ENCODE data around the gene HCAR1.

HCAR1 gene

GRCh38 chr12:122732170-122732569 is 1.5 kb upstream of the HCAR1 start:
- ChIA-PET CTCF (no interaction called here), POLR2A (ENCODE audit: low non-redundant PET) (no interaction called here)
- TF ChIP-seq CTCF (conservative IDR thresholded peaks at IDR 0.05; ENCODE audit: low read depth), result no peak
- no peak overlapping the region for H3K27ac ChIP-seq
- no peak for DNase-seq (ENCODE audit: low spot score)

- ChIA-PET CTCF (no interaction called here), POLR2A (ENCODE audit: low non-redundant PET) (no interaction called here)
- TF ChIP-seq CTCF (conservative IDR thresholded peaks at IDR 0.05; ENCODE audit: low read depth), result no peak
- H3K27ac ChIP-seq, result no peak overlapping the region
- DNase-seq (ENCODE audit: low spot score), result no peak
Measured at GRCh38 chr12:122729583-122730214, 945 bp downstream of the HCAR1 start.

- H3K27ac ChIP-seq, result peak overlapping the region; percentile 25; the same call in 1 of the 2 replicates
- TF ChIP-seq CTCF (conservative IDR thresholded peaks at IDR 0.05; ENCODE audit: low read depth), result no peak
- ChIA-PET POLR2A (ENCODE audit: low non-redundant PET) (no interaction called here), CTCF (no interaction called here)
- peak; percentile 79 for DNase-seq (ENCODE audit: low spot score)
Measured at GRCh38 chr12:122726080-122726558, 4.5 kb downstream of the HCAR1 start.

GRCh38 chr12:122725452-122726079 is 5.1 kb downstream of the HCAR1 start:
- no peak for TF ChIP-seq CTCF (conservative IDR thresholded peaks at IDR 0.05; ENCODE audit: low read depth)
- DNase-seq (ENCODE audit: low spot score), result no peak
- peak overlapping the region; percentile 63 for H3K27ac ChIP-seq
- ChIA-PET POLR2A (ENCODE audit: low non-redundant PET) (no interaction called here), CTCF (no interaction called here)

- ChIA-PET CTCF (no interaction called here), POLR2A (ENCODE audit: low non-redundant PET) (no interaction called here)
- no peak for TF ChIP-seq CTCF (conservative IDR thresholded peaks at IDR 0.05; ENCODE audit: low read depth)
- no peak for DNase-seq (ENCODE audit: low spot score)
- peak overlapping the region; percentile 10; the same call in 1 of the 2 replicates for H3K27ac ChIP-seq
Measured at GRCh38 chr12:122724641-122725243, 5.9 kb downstream of the HCAR1 start.

GRCh38 chr12:122722387-122722786 is 8.3 kb downstream of the HCAR1 start:
- TF ChIP-seq CTCF (conservative IDR thresholded peaks at IDR 0.05; ENCODE audit: low read depth), result no peak
- CTCF ChIA-PET, result no interaction called here
- peak overlapping the region; percentile 98 for H3K27ac ChIP-seq
- POLR2A ChIA-PET (ENCODE audit: low non-redundant PET), result no interaction called here
- DNase-seq (ENCODE audit: low spot score), result no peak

All from RWPE1 (cell line).